B cell (primary cell): Measurements from ENCODE around the gene COL4A1. TPM values are rescaled to one million over a fixed set of nuclear protein-coding genes. Genes with fewer than 3 reads are reported as not detected.

Experiments
- ATAC-seq: fragments of 200-7000 bp; cut with Tn5 transposase; one replicate; pipeline ENCODE4 v1.10.0; 2021; ENCODE audit warnings: low read depth, mild to moderate bottlenecking, moderate number of reproducible peaks, moderate library complexity
- CTCF ChIA-PET: fragments of 350-600 bp; sonication (Branson Sonifier 250); formaldehyde crosslinking; loops from one replicate; lab custom pipeline; 2021; ENCODE audit warnings: antibody characterized with exemption, inconsistent platforms; lab: Charles Lee
- POLR2A ChIA-PET: fragments of 350-600 bp; sonication (Branson Sonifier 250); formaldehyde crosslinking; loops from one replicate; lab custom pipeline; 2021; ENCODE audit warnings: antibody characterized with exemption; lab: Charles Lee
- DNase-seq: peaks from one replicate; pipeline ENCODE4 v3.0.0; 2013
- H2AFZ ChIP-seq: 2 replicates; pipeline ENCODE4 v1.6.1; 2012; ENCODE audit warnings: mild to moderate bottlenecking, low read depth, low read length; ENCODE audit not compliant: insufficient read depth, poor library complexity, severe bottlenecking
- H3K27ac ChIP-seq, 2 donors: 1 replicate in 1 of 2; 2 replicates in 1 of 2; pipeline ENCODE4 v1.5.1; 2012 to 2013; ENCODE audit warnings: low read length in 2 of 2, mild to moderate bottlenecking in 2 of 2, moderate library complexity in 1 of 2
- H3K27me3 ChIP-seq, 4 experiments: fragments of 200-600 bp in 1 of 4; sonication (generic) in 1 of 4; replicated peaks in 1 of 4; 1 replicate in 2 of 4; 2 replicates in 2 of 4; pipeline versions ENCODE4 v1.6.1 to v1.7.0; 2013 to 2016; ENCODE audit warnings: low read length in 3 of 4, mild to moderate bottlenecking in 2 of 4, mixed read lengths in 1 of 4, moderate library complexity in 1 of 4; ENCODE audit not compliant: insufficient read depth in 4 of 4, control insufficient read depth in 3 of 4; ENCODE audit errors: control extremely low read depth in 1 of 4
- H3K36me3 ChIP-seq, 2 experiments: replicated peaks in 1 of 2; 1 replicate in 1 of 2; 2 replicates in 1 of 2; pipeline versions ENCODE4 v1.6.1 to v1.7.1; 2013; ENCODE audit warnings: low read length in 1 of 2; ENCODE audit not compliant: insufficient read depth in 2 of 2, control insufficient read depth in 1 of 2; ENCODE audit errors: control extremely low read depth in 1 of 2, extremely low read depth in 1 of 2
- H3K4me1 ChIP-seq, 2 donors: fragments of 200-600 bp in 1 of 2; sonication (generic) in 1 of 2; 1 replicate in 1 of 2; 2 replicates in 1 of 2; pipeline versions ENCODE4 v1.5.1 to v1.6.1; 2013 to 2017; ENCODE audit warnings: low read length in 2 of 2; ENCODE audit not compliant: control insufficient read depth in 2 of 2, insufficient read depth in 2 of 2
- H3K4me2 ChIP-seq: replicated peaks from 2 replicates; pipeline ENCODE3; 2012; ENCODE audit warnings: mild to moderate bottlenecking, low read depth, low read length; ENCODE audit not compliant: poor library complexity, severe bottlenecking
- H3K4me3 ChIP-seq, 5 experiments: fragments of 200-600 bp in 1 of 5; sonication (generic) in 1 of 5; 1 replicate in 3 of 5; 2 replicates in 2 of 5; pipeline versions ENCODE4 v1.5.1 to v1.7.0; 2011 to 2016; ENCODE audit warnings: low read length in 4 of 5, mild to moderate bottlenecking in 4 of 5, low read depth in 2 of 5, control low read depth in 1 of 5, moderate library complexity in 1 of 5; ENCODE audit not compliant: insufficient read depth in 1 of 5; ENCODE audit errors: control extremely low read depth in 1 of 5, extremely low read depth in 1 of 5
- H3K79me2 ChIP-seq: fragments of 200-600 bp; sonication (generic); one replicate; pipeline ENCODE4 v1.6.0; 2016; ENCODE audit warnings: low read length; ENCODE audit not compliant: control insufficient read depth, insufficient read depth
- H3K9ac ChIP-seq: fragments of 200-600 bp; sonication (generic); 2 replicates; pipeline ENCODE4 v1.6.1; 2017; ENCODE audit warnings: mild to moderate bottlenecking, low read length, moderate library complexity
- H3K9me3 ChIP-seq, 3 donors: one replicate each; pipeline versions ENCODE4 v1.6.1 to v1.7.1; 2013; ENCODE audit warnings: low read length in 2 of 3; ENCODE audit not compliant: control insufficient read depth in 2 of 3, insufficient read depth in 1 of 3; ENCODE audit errors: control extremely low read depth in 1 of 3
- H4K20me1 ChIP-seq: 2 replicates; pipeline ENCODE4 v1.6.0; 2012; ENCODE audit warnings: mild to moderate bottlenecking, low read length; ENCODE audit not compliant: insufficient read depth, control insufficient read depth, poor library complexity, severe bottlenecking
- H3K27ac Mint-ChIP-seq: one replicate; pipeline ENCODE4 v1.8.0; 2021; ENCODE audit warnings: mixed read lengths
- H3K27me3 Mint-ChIP-seq: one replicate; pipeline ENCODE4 v1.8.0; 2021; ENCODE audit warnings: mixed read lengths
- H3K4me1 Mint-ChIP-seq: one replicate; pipeline ENCODE4 v1.8.0; 2021; ENCODE audit warnings: mixed read lengths
- H3K4me3 Mint-ChIP-seq: one replicate; pipeline ENCODE4 v1.8.0; 2021; ENCODE audit warnings: mixed read lengths
- H3K9me3 Mint-ChIP-seq: one replicate; pipeline ENCODE4 v1.8.0; 2022; ENCODE audit warnings: mixed read lengths; ENCODE audit not compliant: insufficient read depth
- EZH2 ChIP-seq: IDR thresholded peaks from 2 replicates; pipeline ENCODE4 v1.6.1; 2012; ENCODE audit warnings: borderline replicate concordance, low read depth, mild to moderate bottlenecking, moderate library complexity, low read length; ENCODE audit not compliant: insufficient read depth, poor library complexity, severe bottlenecking
- WGBS: methylation state at CpG from one replicate; pipeline ENCODE4 v1.1.5; 2013; ENCODE audit warnings: missing lambda C conversion rate; ENCODE audit not compliant: insufficient coverage; 5-methylcytosine and 5-hydroxymethylcytosine counted together
- intact Hi-C: fragments of 100-400 bp; cut with micrococcal nuclease; formaldehyde crosslinking; loops from one replicate; pipeline ENCODE4 v1.10.0; 2022
- polyA plus RNA-seq: library from polyadenylated mRNA; depleted of rRNA; stranded (reverse); fragments of >200 nt; gene quantifications from 2 replicates; pipeline ENCODE4 v1.2.3, GENCODE V29; 2012
- total RNA-seq, 2 donors: library from RNA; stranded (reverse); fragments of 120-200 nt in 1 of 2; gene quantifications; 1 replicate in 1 of 2; 2 replicates in 1 of 2; pipeline versions ENCODE4 v1.2.3 to v1.2.4, GENCODE V29; 2013 to 2022
- TF ChIP-seq, protein P1 (sequence below): fragments of 200-600 bp; IDR thresholded peaks from one replicate; pipeline ENCODE4 v1.8.0; 2022; ENCODE audit warnings: antibody characterized with exemption, mild to moderate bottlenecking

Gene COL4A1
- total and polyA plus RNA-seq, 2 donors (not counting 1 experiment from before 2014, with no cell fraction given) = not detected

DNA sequence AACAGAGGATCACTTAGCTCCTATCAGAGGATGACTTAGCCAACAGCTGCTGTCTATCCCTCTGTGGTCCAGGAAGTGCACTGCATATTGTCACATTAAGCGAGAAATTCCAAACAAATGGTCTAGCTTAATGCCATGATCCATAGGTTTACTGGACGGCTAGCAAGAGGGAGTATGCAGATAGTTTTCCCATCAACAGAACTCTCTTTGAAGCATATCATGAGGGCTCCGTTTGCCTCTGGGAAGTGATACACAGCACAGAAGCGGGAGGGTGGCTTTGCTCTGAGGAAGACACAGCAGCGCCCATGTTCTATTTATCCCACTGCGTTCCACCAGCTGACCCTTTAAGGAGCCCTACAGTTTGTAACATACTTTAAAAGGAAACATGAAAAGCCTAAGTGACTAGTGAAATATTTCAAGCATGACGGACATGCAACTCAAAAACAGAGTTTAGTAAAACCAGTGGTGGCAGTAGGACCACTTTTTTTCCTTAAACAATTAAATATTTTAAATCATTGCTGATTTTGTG is 52.7 kb downstream of the COL4A1 start:
- intact Hi-C loops = no loop called here
- H3K9me3 ChIP-seq = peaks cover 0 to 9% (median 0%) of the 10 kb centered on the region in 3 donors
- Mint-ChIP-seq H3K4me1 (no peaks in the 10 kb centered on the region), H3K9me3 (no peaks in the 10 kb centered on the region), H3K4me3 (no peak overlapping the region), H3K27ac (no peak overlapping the region), H3K27me3 (peaks cover 11% of the 10 kb centered on the region)
- no peak overlapping the region for H3K4me2 ChIP-seq
- POLR2A ChIA-PET = no interaction called here
- no peaks in the 10 kb centered on the region for H3K4me1 ChIP-seq
- H3K4me3 ChIP-seq = no peak overlapping the region
- ATAC-seq = no peak
- H2AFZ ChIP-seq = no peak overlapping the region
- CTCF ChIA-PET = no interaction called here
- no peak overlapping the region for H3K9ac ChIP-seq
- no peak overlapping the region for H3K27ac ChIP-seq
- no peak for DNase-seq
- H3K79me2 ChIP-seq = no peaks in the 10 kb centered on the region
- TF ChIP-seq EZH2 = no peak
- TF ChIP-seq, protein P1, sequence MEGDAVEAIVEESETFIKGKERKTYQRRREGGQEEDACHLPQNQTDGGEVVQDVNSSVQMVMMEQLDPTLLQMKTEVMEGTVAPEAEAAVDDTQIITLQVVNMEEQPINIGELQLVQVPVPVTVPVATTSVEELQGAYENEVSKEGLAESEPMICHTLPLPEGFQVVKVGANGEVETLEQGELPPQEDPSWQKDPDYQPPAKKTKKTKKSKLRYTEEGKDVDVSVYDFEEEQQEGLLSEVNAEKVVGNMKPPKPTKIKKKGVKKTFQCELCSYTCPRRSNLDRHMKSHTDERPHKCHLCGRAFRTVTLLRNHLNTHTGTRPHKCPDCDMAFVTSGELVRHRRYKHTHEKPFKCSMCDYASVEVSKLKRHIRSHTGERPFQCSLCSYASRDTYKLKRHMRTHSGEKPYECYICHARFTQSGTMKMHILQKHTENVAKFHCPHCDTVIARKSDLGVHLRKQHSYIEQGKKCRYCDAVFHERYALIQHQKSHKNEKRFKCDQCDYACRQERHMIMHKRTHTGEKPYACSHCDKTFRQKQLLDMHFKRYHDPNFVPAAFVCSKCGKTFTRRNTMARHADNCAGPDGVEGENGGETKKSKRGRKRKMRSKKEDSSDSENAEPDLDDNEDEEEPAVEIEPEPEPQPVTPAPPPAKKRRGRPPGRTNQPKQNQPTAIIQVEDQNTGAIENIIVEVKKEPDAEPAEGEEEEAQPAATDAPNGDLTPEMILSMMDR = no peak
- H3K36me3 ChIP-seq = no peaks in the 10 kb centered on the region
- no peaks in the 10 kb centered on the region for H4K20me1 ChIP-seq
- 96% methylated on average over 4 of the region's 7 CpGs for WGBS
- H3K27me3 ChIP-seq = no peaks in the 10 kb centered on the region

DNA sequence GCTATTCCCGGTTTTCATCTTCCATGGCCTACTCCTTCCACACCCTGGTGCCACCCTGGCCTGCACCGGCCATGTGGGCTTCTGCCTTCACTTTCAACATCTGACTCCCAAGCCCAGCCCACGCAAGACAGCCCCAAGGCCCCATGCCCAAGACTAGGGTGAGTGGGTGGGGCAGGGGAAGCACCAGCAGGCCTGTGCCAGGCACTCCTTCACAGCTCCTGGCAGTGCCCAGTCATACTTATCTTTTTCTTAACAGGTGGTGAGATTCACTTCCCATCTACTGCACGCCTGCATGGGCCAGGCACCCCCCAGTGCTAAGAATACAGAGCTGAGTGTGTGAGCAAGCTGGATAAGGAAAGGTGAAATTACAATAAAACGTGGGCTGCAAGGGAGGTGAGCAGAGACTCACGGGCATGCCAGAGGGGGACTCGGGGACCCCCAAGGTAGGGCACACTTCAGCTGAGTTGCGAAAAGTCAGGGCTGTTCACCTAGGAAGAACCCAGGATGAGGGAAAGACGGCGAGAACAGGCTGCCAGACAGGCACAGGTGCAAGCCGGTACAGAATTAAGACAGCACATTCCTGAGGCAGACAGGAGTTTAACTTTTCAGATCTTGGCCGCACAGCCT is 55.7 kb downstream of the COL4A1 start:
- Histone ChIP-seq H3K79me2 (no peaks in the 10 kb centered on the region), H3K9ac (no peak overlapping the region), H3K27me3 (no peaks in the 10 kb centered on the region), H3K9me3 (peaks cover 0 to 9% (median 0%) of the 10 kb centered on the region in 3 donors), H3K4me2 (no peak overlapping the region), H3K36me3 (no peaks in the 10 kb centered on the region), H3K4me3 (no peak overlapping the region), H3K4me1 (no peaks in the 10 kb centered on the region), H3K27ac (no peak overlapping the region), H4K20me1 (no peaks in the 10 kb centered on the region), H2AFZ (no peak overlapping the region)
- TF ChIP-seq EZH2 = no peak
- TF ChIP-seq, protein P1 = no peak
- intact Hi-C loops = no loop called here
- ChIA-PET CTCF (no interaction called here), POLR2A (no interaction called here)
- Mint-ChIP-seq H3K4me3 (no peak overlapping the region), H3K27ac (no peak overlapping the region), H3K27me3 (peaks cover 7% of the 10 kb centered on the region), H3K9me3 (no peaks in the 10 kb centered on the region), H3K4me1 (no peaks in the 10 kb centered on the region)
- 87% methylated on average over 10 of the region's 12 CpGs for WGBS
- ATAC-seq (no peak), DNase-seq (no peak)
